ENCODE results near the gene ITGB1BP1. TPM values are rescaled to one million over a fixed set of nuclear protein-coding genes. Genes with fewer than 3 reads are reported as not detected.

The ITGB1BP1 gene
- total and polyA plus RNA-seq, 2 of the 13 experiments (the other 11 are each of a cell fraction or from before 2014, with no cell fraction given) = 106 to 108 TPM

DNA sequence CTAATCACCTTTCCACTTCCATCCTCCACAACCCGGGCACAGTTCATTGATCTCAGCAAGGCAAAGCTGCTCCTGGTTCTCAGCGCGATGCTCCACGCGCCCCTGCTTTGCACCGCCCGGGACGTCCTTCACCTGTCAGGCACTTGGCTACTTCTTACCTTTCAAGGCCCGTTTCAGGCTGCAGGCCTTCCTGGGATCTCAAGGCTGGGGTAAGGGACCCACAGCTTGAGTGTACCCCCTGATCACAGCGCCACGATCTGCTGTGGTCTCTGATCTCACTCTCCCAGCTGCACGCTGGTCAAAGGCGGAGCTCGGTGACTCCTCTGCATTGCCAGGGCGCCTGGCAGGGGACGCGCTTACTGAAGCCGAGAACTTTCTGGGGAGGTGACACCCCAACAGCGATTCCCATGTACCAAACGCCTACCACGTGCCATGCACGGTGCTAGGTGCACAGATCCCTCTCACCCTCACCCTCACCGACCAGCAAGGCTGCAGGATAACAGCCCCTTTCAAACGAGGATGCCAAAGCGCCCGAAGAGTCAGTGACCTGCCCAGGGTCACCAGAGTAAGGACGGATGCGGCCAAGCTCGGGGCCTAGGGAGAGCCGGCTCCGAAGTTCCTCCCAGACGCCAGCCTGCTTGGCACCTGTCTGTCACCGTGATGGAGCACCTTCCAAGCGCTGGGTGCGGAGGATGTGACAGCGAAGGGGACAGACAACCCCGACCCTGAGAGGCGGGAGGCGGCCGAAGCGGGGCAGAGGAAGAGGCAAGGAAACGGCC lies 818 bp downstream of the ITGB1BP1 start (continued):
- TF ChIP-seq, protein P1, sequence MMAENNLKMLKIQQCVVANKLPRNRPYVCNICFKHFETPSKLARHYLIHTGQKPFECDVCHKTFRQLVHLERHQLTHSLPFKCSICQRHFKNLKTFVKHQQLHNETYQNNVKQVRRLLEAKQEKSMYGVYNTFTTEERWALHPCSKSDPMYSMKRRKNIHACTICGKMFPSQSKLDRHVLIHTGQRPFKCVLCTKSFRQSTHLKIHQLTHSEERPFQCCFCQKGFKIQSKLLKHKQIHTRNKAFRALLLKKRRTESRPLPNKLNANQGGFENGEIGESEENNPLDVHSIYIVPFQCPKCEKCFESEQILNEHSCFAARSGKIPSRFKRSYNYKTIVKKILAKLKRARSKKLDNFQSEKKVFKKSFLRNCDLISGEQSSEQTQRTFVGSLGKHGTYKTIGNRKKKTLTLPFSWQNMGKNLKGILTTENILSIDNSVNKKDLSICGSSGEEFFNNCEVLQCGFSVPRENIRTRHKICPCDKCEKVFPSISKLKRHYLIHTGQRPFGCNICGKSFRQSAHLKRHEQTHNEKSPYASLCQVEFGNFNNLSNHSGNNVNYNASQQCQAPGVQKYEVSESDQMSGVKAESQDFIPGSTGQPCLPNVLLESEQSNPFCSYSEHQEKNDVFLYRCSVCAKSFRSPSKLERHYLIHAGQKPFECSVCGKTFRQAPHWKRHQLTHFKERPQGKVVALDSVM (CRISPR knock-in tag; IDR thresholded peaks at IDR 0.05) = no peak
- TF ChIP-seq ZKSCAN5 (CRISPR knock-in tag; IDR thresholded peaks at IDR 0.05) (no peak; the same call in 1 of the 2 replicates), ZNF263 (CRISPR knock-in tag; IDR thresholded peaks at IDR 0.05) (peak; percentile 11; the same call in 1 of the 2 replicates), ZNF792 (CRISPR knock-in tag; IDR thresholded peaks at IDR 0.05) (no peak), ZNF569 (CRISPR knock-in tag; IDR thresholded peaks at IDR 0.05; ENCODE audit: borderline replicate concordance) (no peak), TGIF2 (CRISPR knock-in tag; IDR thresholded peaks at IDR 0.05) (peak; percentile 84), NAIF1 (CRISPR knock-in tag; IDR thresholded peaks at IDR 0.05; ENCODE audit: borderline replicate concordance) (no peak), XRCC5 (optimal IDR thresholded peaks at IDR 0.05; ENCODE audit: low read length) (peak; percentile 62), FOXM1 (CRISPR knock-in tag; IDR thresholded peaks at IDR 0.05) (no peak), ZNF451 (CRISPR knock-in tag; IDR thresholded peaks at IDR 0.05) (no peak), FOXP1 (IDR thresholded peaks at IDR 0.05) (no peak), FOXP1 (CRISPR knock-in tag; IDR thresholded peaks at IDR 0.05) (no peak), NFATC3 (CRISPR knock-in tag; IDR thresholded peaks at IDR 0.05) (no peak), SALL1 (CRISPR knock-in tag; IDR thresholded peaks at IDR 0.05) (peak; percentile 67), TEAD2 (CRISPR knock-in tag; IDR thresholded peaks at IDR 0.05) (no peak), ZNF282 (IDR thresholded peaks at IDR 0.05; ENCODE audit: partially characterized antibody) (no peak), ZNF484 (CRISPR knock-in tag; IDR thresholded peaks at IDR 0.05; ENCODE audit: borderline replicate concordance, low read depth) (no peak), CBFB (CRISPR knock-in tag; IDR thresholded peaks at IDR 0.05) (no peak), ZNF761 (CRISPR knock-in tag; conservative IDR thresholded peaks at IDR 0.05) (no peak), MED8 (CRISPR knock-in tag; IDR thresholded peaks at IDR 0.05; ENCODE audit: insufficient replicate concordance) (no peak), STAT5B (CRISPR knock-in tag; IDR thresholded peaks at IDR 0.05) (no peak)
- TF ChIP-seq, protein P2, sequence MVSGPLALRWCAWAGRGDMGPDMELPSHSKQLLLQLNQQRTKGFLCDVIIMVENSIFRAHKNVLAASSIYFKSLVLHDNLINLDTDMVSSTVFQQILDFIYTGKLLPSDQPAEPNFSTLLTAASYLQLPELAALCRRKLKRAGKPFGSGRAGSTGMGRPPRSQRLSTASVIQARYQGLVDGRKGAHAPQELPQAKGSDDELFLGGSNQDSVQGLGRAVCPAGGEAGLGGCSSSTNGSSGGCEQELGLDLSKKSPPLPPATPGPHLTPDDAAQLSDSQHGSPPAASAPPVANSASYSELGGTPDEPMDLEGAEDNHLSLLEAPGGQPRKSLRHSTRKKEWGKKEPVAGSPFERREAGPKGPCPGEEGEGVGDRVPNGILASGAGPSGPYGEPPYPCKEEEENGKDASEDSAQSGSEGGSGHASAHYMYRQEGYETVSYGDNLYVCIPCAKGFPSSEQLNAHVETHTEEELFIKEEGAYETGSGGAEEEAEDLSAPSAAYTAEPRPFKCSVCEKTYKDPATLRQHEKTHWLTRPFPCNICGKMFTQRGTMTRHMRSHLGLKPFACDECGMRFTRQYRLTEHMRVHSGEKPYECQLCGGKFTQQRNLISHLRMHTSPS (CRISPR knock-in tag; IDR thresholded peaks at IDR 0.05; ENCODE audit: low read depth) = no peak; the same call in 1 of the 2 replicates
- TF ChIP-seq, protein P3, sequence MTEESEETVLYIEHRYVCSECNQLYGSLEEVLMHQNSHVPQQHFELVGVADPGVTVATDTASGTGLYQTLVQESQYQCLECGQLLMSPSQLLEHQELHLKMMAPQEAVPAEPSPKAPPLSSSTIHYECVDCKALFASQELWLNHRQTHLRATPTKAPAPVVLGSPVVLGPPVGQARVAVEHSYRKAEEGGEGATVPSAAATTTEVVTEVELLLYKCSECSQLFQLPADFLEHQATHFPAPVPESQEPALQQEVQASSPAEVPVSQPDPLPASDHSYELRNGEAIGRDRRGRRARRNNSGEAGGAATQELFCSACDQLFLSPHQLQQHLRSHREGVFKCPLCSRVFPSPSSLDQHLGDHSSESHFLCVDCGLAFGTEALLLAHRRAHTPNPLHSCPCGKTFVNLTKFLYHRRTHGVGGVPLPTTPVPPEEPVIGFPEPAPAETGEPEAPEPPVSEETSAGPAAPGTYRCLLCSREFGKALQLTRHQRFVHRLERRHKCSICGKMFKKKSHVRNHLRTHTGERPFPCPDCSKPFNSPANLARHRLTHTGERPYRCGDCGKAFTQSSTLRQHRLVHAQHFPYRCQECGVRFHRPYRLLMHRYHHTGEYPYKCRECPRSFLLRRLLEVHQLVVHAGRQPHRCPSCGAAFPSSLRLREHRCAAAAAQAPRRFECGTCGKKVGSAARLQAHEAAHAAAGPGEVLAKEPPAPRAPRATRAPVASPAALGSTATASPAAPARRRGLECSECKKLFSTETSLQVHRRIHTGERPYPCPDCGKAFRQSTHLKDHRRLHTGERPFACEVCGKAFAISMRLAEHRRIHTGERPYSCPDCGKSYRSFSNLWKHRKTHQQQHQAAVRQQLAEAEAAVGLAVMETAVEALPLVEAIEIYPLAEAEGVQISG (CRISPR knock-in tag; IDR thresholded peaks at IDR 0.05) = no peak
- TF ChIP-seq, protein P4, sequence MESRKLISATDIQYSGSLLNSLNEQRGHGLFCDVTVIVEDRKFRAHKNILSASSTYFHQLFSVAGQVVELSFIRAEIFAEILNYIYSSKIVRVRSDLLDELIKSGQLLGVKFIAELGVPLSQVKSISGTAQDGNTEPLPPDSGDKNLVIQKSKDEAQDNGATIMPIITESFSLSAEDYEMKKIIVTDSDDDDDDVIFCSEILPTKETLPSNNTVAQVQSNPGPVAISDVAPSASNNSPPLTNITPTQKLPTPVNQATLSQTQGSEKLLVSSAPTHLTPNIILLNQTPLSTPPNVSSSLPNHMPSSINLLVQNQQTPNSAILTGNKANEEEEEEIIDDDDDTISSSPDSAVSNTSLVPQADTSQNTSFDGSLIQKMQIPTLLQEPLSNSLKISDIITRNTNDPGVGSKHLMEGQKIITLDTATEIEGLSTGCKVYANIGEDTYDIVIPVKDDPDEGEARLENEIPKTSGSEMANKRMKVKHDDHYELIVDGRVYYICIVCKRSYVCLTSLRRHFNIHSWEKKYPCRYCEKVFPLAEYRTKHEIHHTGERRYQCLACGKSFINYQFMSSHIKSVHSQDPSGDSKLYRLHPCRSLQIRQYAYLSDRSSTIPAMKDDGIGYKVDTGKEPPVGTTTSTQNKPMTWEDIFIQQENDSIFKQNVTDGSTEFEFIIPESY (CRISPR knock-in tag; IDR thresholded peaks at IDR 0.05) = 0 out of 2 replicates have a peak, but pooled peaks have one; percentile 14

Data from HepG2 (cell line).